Keratinocyte (primary cell): Measurements from ENCODE around the gene SEMA3A. TPM values are rescaled to one million over a fixed set of nuclear protein-coding genes. Genes with fewer than 3 reads are reported as not detected.

Experiments
- DNase-seq: peaks from one replicate; pipeline ENCODE4 v3.0.0-alpha.2; 2011; ENCODE audit warnings: low read depth, missing footprints, low spot score
- FAIRE-seq: peaks from 2 replicates; lab custom pipeline; 2011; peaks lifted over from hg19 to GRCh38; lab: Jason Lieb, UNC
- H2AFZ ChIP-seq: 2 replicates; pipeline ENCODE4 v1.6.0; 2012; ENCODE audit warnings: low read length, control low read depth, inconsistent platforms; ENCODE audit not compliant: control insufficient read depth
- H3K27ac ChIP-seq: 2 replicates; pipeline ENCODE4 v1.5.1; 2011; ENCODE audit warnings: low read length; ENCODE audit not compliant: control insufficient read depth, insufficient read depth
- H3K27me3 ChIP-seq: 3 replicates; pipeline ENCODE4 v1.6.0; 2011; ENCODE audit warnings: low read length; ENCODE audit not compliant: control insufficient read depth, insufficient read depth; ENCODE audit errors: extremely low read depth
- H3K36me3 ChIP-seq, 2 experiments: 2 replicates in 1 of 2; 3 replicates in 1 of 2; pipeline ENCODE4 v1.5.1; 2011; ENCODE audit warnings: low read length in 2 of 2, mild to moderate bottlenecking in 1 of 2; ENCODE audit not compliant: control insufficient read depth in 2 of 2, insufficient read depth in 2 of 2; ENCODE audit errors: extremely low read depth in 1 of 2
- H3K4me1 ChIP-seq: 3 replicates; pipeline ENCODE4 v1.5.1; 2011; ENCODE audit warnings: low read length; ENCODE audit not compliant: control insufficient read depth, insufficient read depth; ENCODE audit errors: extremely low read depth
- H3K4me2 ChIP-seq: 3 replicates; pipeline ENCODE4 v1.6.0; 2011; ENCODE audit warnings: low read depth, low read length; ENCODE audit not compliant: control insufficient read depth, insufficient read depth; ENCODE audit errors: extremely low read depth
- H3K4me3 ChIP-seq, 3 experiments: fragments of 200-600 bp in 1 of 3; sonication (generic) in 1 of 3; 2 replicates in 2 of 3; 3 replicates in 1 of 3; pipeline ENCODE4 v1.5.1; 2011 to 2016; ENCODE audit warnings: low read length in 3 of 3, mild to moderate bottlenecking in 3 of 3, control low read depth in 2 of 3, inconsistent platforms in 1 of 3, low read depth in 1 of 3, mixed read lengths in 1 of 3, mixed run types in 1 of 3, moderate library complexity in 1 of 3; ENCODE audit not compliant: control insufficient read depth in 2 of 3, insufficient read depth in 2 of 3; ENCODE audit errors: extremely low read depth in 1 of 3
- H3K79me2 ChIP-seq: 2 replicates; pipeline ENCODE4 v1.6.0; 2012; ENCODE audit warnings: low read length; ENCODE audit not compliant: control insufficient read depth, insufficient read depth
- H3K9ac ChIP-seq: 3 replicates; pipeline ENCODE4 v1.6.0; 2011; ENCODE audit warnings: low read length; ENCODE audit not compliant: control insufficient read depth, insufficient read depth; ENCODE audit errors: extremely low read depth
- H3K9me1 ChIP-seq: 3 replicates; pipeline ENCODE4 v1.6.0; 2011; ENCODE audit warnings: low read length; ENCODE audit not compliant: control insufficient read depth, insufficient read depth; ENCODE audit errors: extremely low read depth
- H3K9me3 ChIP-seq: 2 replicates; pipeline ENCODE4 v1.5.1; 2012; ENCODE audit warnings: low read depth, low read length; ENCODE audit not compliant: control insufficient read depth
- H4K20me1 ChIP-seq: 3 replicates; pipeline ENCODE4 v1.6.0; 2011; ENCODE audit warnings: low read length; ENCODE audit not compliant: control insufficient read depth, insufficient read depth; ENCODE audit errors: extremely low read depth
- EZH2 ChIP-seq: IDR thresholded peaks from one replicate; pipeline ENCODE4 v1.6.1; 2012; ENCODE audit warnings: inconsistent platforms, mild to moderate bottlenecking, low read length, moderate library complexity
- dilution Hi-C: fragments of 300-500 bp; cut with MboI; formaldehyde crosslinking; loops from one replicate; pipeline ENCODE4 v1.7.0; 2020; ENCODE audit warnings: low sequenced_read_pairs; ENCODE audit not compliant: extremely low pct_ligation_motif_present
- polyA plus RNA-seq, 5 experiments: library from polyadenylated mRNA; depleted of rRNA in 3 of 5; stranded (reverse) in 3 of 5; stranded (forward) in 1 of 5; unstranded in 1 of 5; fragments of >200 nt; gene quantifications; 1 replicate in 1 of 5; 2 replicates in 3 of 5; 3 replicates in 1 of 5; pipeline versions ENCODE4 v1.2.1 to v1.2.3, GENCODE V29; 2011 to 2012; ENCODE audit warnings: missing spikeins in 2 of 5, low read depth in 1 of 5, low replicate concordance in 1 of 5
- TF ChIP-seq, protein P1 (sequence below), 3 experiments: IDR thresholded peaks in 1 of 3; conservative IDR thresholded peaks in 1 of 3; optimal IDR thresholded peaks in 1 of 3; 2 replicates in 2 of 3; 3 replicates in 1 of 3; pipeline versions ENCODE3 to v1.5.1; 2011; ENCODE audit warnings: low read length in 3 of 3, mild to moderate bottlenecking in 3 of 3, moderate library complexity in 2 of 3, control low read depth in 1 of 3, inconsistent platforms in 1 of 3; ENCODE audit not compliant: insufficient read depth in 2 of 3; ENCODE audit errors: extremely low read depth in 1 of 3

The SEMA3A gene
- polyA plus RNA-seq, 1 donor (not counting 4 experiments of a cell fraction or from before 2014, with no cell fraction given) = 2.1 TPM

DNA sequence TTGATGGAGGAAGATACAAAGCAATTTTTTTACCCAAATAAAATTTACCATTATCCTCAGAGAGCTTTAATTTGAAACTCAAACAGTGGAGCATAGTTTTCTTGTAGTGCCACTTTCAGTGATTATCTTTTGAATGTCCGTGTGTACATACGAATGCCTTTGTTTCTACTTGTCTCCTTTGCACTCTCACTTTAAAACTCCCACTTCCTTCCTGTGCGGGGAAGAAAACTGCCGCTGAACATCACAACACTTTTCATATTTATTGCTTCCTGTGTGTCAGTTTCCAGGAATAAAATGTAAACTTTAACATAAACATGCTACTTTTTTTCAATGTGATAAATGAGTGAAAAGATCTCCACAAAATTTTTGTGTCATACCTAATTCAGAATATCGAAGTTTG is 102.4 kb downstream of the SEMA3A start:
- H3K4me3 ChIP-seq = peak overlapping the region in 2 of 3 experiments; percentile 1 to 23
- peak overlapping the region; percentile 92 for H2AFZ ChIP-seq
- H4K20me1 ChIP-seq = no peaks in the 10 kb centered on the region
- no peak overlapping the region for H3K9ac ChIP-seq
- H3K36me3 ChIP-seq = no peaks in the 10 kb centered on the region
- no peaks in the 10 kb centered on the region for H3K27me3 ChIP-seq
- no peak overlapping the region for H3K27ac ChIP-seq
- peak overlapping the region; percentile 49 for H3K4me2 ChIP-seq
- H3K79me2 ChIP-seq = no peaks in the 10 kb centered on the region
- DNase-seq (no peak), FAIRE-seq (peak; percentile 48)
- peaks cover 10% of the 10 kb centered on the region for H3K4me1 ChIP-seq
- dilution Hi-C loops = no loop called here
- H3K9me3 ChIP-seq = no peaks in the 10 kb centered on the region
- no peak for TF ChIP-seq EZH2
- TF ChIP-seq, protein P1, sequence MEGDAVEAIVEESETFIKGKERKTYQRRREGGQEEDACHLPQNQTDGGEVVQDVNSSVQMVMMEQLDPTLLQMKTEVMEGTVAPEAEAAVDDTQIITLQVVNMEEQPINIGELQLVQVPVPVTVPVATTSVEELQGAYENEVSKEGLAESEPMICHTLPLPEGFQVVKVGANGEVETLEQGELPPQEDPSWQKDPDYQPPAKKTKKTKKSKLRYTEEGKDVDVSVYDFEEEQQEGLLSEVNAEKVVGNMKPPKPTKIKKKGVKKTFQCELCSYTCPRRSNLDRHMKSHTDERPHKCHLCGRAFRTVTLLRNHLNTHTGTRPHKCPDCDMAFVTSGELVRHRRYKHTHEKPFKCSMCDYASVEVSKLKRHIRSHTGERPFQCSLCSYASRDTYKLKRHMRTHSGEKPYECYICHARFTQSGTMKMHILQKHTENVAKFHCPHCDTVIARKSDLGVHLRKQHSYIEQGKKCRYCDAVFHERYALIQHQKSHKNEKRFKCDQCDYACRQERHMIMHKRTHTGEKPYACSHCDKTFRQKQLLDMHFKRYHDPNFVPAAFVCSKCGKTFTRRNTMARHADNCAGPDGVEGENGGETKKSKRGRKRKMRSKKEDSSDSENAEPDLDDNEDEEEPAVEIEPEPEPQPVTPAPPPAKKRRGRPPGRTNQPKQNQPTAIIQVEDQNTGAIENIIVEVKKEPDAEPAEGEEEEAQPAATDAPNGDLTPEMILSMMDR (optimal IDR thresholded peaks at IDR 0.05 in 1 of 3, IDR thresholded peaks at IDR 0.05 in 1 of 3, conservative IDR thresholded peaks at IDR 0.05 in 1 of 3; ENCODE audit: extremely low read depth in 1 of 3, insufficient read depth in 2 of 3, low read length in 3 of 3) = no peak
- H3K9me1 ChIP-seq = no peaks in the 10 kb centered on the region

DNA sequence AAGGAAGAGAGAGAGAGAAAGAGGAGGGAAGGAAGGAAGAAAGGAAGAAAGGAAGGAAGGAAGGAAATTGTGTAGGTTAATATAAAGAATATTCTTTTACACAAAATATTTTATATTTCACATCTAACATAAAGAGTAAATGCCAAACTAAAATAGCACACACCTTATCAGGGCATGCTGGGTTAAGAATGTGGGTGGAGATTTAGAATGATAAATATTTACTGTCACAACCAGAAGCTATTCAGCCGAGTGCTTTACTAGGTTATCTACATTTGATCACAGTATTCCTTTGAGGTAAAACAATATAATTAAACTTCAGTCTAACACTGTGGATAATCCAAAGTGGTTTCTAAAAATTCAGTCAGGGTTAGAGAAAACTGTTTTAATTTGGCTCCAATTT is 103.3 kb downstream of the SEMA3A start:
- Histone ChIP-seq H3K79me2 (no peaks in the 10 kb centered on the region), H3K9ac (no peak overlapping the region), H3K27me3 (no peaks in the 10 kb centered on the region), H3K9me1 (no peaks in the 10 kb centered on the region), H3K27ac (no peak overlapping the region), H3K36me3 (no peaks in the 10 kb centered on the region), H4K20me1 (no peaks in the 10 kb centered on the region), H3K4me2 (no peak overlapping the region), H3K9me3 (no peaks in the 10 kb centered on the region), H3K4me3 (no peak overlapping the region), H3K4me1 (peaks cover 10% of the 10 kb centered on the region), H2AFZ (peak overlapping the region; percentile 92)
- FAIRE-seq (no peak), DNase-seq (no peak)
- dilution Hi-C loops = no loop called here
- no peak for TF ChIP-seq EZH2
- TF ChIP-seq, protein P1 (optimal IDR thresholded peaks at IDR 0.05 in 1 of 3, IDR thresholded peaks at IDR 0.05 in 1 of 3, conservative IDR thresholded peaks at IDR 0.05 in 1 of 3; ENCODE audit: extremely low read depth in 1 of 3, insufficient read depth in 2 of 3, low read length in 3 of 3) = no peak
